Nephron progenitor cell (in vitro differentiated cells): ENCODE data around the gene EGFLAM.

Experiments used
- DNase-seq: peaks from one replicate; pipeline ENCODE4 v3.0.0; 2021
- H3K27ac Mint-ChIP-seq: 2 replicates; pipeline ENCODE4 v1.8.0; 2021; ENCODE audit warnings: mild to moderate bottlenecking, moderate library complexity, mixed read lengths
- H3K27me3 Mint-ChIP-seq: 2 replicates; pipeline ENCODE4 v1.8.0; 2021; ENCODE audit warnings: mild to moderate bottlenecking, low read depth, mixed read lengths; ENCODE audit not compliant: poor library complexity
- H3K36me3 Mint-ChIP-seq: 2 replicates; pipeline ENCODE4 v1.8.0; 2021; ENCODE audit warnings: low read depth, mixed read lengths
- H3K4me1 Mint-ChIP-seq: 2 replicates; pipeline ENCODE4 v1.8.0; 2021; ENCODE audit warnings: mixed read lengths
- H3K4me3 Mint-ChIP-seq: 2 replicates; pipeline ENCODE4 v1.8.0; 2021; ENCODE audit warnings: mild to moderate bottlenecking, moderate library complexity, mixed read lengths
- H3K9me3 Mint-ChIP-seq: 2 replicates; pipeline ENCODE4 v1.8.0; 2021; ENCODE audit warnings: mild to moderate bottlenecking, moderate library complexity, mixed read lengths
- CTCF ChIP-seq: fragments of 200-600 bp; sonication (generic); IDR thresholded peaks from 2 replicates; pipeline ENCODE4 v1.5.0; 2021; ENCODE audit warnings: antibody characterized with exemption

The EGFLAM gene

GRCh38 chr5:38468202-38468673 is 209.9 kb downstream of the EGFLAM start:
- H3K27ac Mint-ChIP-seq: peak overlapping the region; percentile 48
- peaks cover 31% of the 10 kb centered on the region for H3K4me1 Mint-ChIP-seq
- no peak overlapping the region for H3K4me3 Mint-ChIP-seq
- no peaks in the 10 kb centered on the region for H3K36me3 Mint-ChIP-seq
- DNase-seq: no peak
- no peaks in the 10 kb centered on the region for H3K9me3 Mint-ChIP-seq
- peaks cover 9% of the 10 kb centered on the region for H3K27me3 Mint-ChIP-seq
- TF ChIP-seq CTCF: no peak

DNA sequence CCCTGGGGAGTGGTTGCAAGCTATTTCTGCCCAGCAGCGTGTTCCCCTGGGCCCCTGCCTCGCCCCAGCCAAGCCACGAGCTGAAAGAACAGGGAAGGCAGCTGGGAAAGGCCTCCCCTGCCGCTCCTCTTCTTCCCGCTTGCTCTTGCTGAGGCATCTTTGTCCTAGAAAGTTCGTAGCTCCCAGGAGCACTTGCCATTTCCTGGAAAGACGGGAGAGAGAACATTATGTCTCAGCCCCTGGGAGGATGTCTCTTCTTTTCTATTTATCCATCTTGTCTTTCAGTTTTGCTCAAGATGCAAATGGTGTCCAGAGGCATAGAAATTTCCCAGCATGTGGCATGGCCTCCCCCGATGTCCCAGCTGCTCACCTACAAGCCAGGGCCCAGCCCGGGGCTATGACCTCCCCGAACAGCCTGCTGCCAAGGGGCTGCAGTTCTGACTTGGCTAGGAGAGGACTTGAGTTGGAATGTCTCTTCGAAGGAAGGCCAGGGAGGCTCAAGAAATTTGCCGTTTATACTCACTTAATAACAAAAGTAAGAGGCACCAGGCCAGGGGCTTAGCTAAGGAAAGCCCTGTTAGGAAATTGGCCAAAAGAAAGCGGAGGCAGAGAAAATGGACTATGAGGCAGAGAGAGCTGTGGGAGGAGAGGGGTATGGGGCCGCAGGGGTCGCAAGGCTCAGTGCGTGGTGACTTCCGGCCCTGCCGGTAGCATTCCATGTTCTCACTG is 210.8 kb downstream of the EGFLAM start:
- H3K27ac Mint-ChIP-seq: peak overlapping the region; percentile 15
- TF ChIP-seq CTCF: no peak
- DNase-seq: no peak

DNA sequence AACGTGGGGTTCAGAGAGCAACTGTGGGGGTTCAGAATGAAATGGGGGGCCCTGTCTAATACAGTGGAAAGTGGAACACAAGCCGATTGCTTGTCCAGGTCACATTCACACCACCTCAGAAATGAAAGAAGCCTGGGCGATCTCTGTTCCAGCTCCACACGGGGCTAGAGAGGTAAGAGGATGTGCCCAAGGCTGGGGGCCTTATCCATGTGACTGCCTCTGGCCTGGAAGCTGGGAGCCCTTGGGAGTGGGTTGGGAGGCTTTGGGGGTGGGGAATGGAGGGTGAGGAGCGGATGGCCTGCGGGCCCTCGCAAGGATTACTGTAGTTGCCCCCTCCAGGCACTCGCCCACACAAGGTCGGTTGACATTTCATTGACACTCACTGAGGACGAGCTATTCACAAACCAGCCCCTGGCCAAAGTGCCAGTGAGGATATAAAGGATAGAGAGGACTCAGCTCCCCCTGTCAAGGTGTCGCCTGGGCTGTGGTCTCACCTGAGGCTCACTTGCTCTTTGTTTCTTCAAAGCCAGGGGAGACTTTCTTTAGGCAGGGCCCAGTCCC is 211.4 kb downstream of the EGFLAM start:
- no peaks in the 10 kb centered on the region for H3K9me3 Mint-ChIP-seq

More for the DNA sequence above, 210.8 kb downstream of the EGFLAM start:
- peaks cover 33% of the 10 kb centered on the region for H3K4me1 Mint-ChIP-seq
- H3K4me3 Mint-ChIP-seq: no peak overlapping the region
- H3K36me3 Mint-ChIP-seq: no peaks in the 10 kb centered on the region
- H3K9me3 Mint-ChIP-seq: no peaks in the 10 kb centered on the region
- H3K27me3 Mint-ChIP-seq: peaks cover 9% of the 10 kb centered on the region

DNA sequence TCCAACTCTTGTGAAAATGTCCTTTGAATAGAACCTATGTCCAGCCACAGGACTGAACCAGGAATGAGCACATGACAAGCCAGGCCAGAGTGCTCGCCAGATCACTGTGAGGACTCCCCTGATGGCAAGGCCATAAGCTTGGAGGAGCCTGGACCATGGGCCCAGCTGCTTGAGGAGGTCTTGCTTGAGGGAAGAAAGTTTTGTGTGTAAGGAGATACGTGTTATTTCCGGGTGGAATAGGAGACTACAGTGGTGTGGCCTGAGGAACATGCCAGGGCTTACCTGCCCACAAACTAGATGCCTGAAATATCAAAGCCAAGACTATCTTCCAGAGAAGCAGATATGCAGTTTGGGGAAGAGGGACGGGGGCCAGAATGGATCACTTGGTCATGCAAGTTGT is 213.3 kb downstream of the EGFLAM start:
- no peak for DNase-seq
- H3K9me3 Mint-ChIP-seq: no peaks in the 10 kb centered on the region
- TF ChIP-seq CTCF: no peak
- no peak overlapping the region for H3K4me3 Mint-ChIP-seq
- no peaks in the 10 kb centered on the region for H3K36me3 Mint-ChIP-seq
- peaks cover 33% of the 10 kb centered on the region for H3K4me1 Mint-ChIP-seq
- H3K27ac Mint-ChIP-seq: no peak overlapping the region
- peaks cover 8% of the 10 kb centered on the region for H3K27me3 Mint-ChIP-seq

More for the DNA sequence above, 211.4 kb downstream of the EGFLAM start:
- Mint-ChIP-seq H3K36me3 (no peaks in the 10 kb centered on the region), H3K27ac (no peak overlapping the region), H3K27me3 (peaks cover 9% of the 10 kb centered on the region), H3K4me1 (peaks cover 33% of the 10 kb centered on the region), H3K4me3 (no peak overlapping the region)
- no peak for DNase-seq
- no peak for TF ChIP-seq CTCF

DNA sequence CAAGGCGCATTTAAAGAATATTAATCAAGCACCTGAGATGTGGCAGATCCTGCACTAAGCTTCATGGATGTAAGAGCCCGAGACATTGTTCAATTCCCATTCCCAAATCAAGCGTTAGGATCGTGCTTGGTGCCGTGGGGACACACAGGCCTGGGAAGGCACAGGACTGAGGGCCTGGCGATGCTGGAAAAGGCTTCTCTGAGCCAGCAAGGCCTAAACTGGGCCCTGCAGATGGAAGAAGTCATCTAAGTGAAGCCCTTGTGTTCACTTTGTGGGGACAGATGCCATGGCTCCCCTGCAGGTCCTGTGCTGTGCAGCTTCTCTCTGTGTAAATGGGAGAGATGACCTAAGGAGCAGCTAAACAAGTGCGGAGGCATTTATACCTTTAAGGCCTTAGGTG is 214.2 kb downstream of the EGFLAM start:
- Mint-ChIP-seq H3K36me3 (no peaks in the 10 kb centered on the region), H3K27ac (peak overlapping the region; percentile 9), H3K27me3 (peaks cover 7% of the 10 kb centered on the region), H3K4me3 (no peak overlapping the region), H3K9me3 (no peaks in the 10 kb centered on the region), H3K4me1 (peaks cover 30% of the 10 kb centered on the region)
- DNase-seq: no peak
- no peak for TF ChIP-seq CTCF

DNA sequence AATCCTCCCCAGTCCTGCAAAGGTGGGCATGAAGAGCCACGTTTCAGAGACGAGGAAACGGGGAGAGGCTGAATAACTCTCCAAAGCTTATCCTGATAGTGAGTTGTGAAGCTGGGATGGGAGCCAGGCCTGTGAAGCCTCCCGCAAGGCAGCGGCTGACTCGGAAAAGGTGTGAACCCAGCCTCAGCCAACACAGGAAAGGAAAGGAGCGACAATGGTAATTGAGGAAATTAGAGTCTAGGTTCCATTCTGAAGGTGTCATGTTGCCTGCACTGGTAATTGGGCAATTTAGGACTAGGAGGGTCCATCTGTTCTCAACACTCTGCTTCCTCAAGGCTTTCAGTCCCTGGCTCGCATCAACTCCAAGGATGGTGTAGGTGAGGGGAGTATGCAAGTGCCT is 214.6 kb downstream of the EGFLAM start:
- Mint-ChIP-seq H3K27ac (peak overlapping the region; percentile 9), H3K4me3 (no peak overlapping the region), H3K36me3 (no peaks in the 10 kb centered on the region), H3K9me3 (no peaks in the 10 kb centered on the region), H3K4me1 (peaks cover 26% of the 10 kb centered on the region), H3K27me3 (peaks cover 7% of the 10 kb centered on the region)
- TF ChIP-seq CTCF: no peak
- DNase-seq: no peak
